NCI-H2081 treated with DMSO at 0.1 percent for 48 hours (cell line): Measurements from ENCODE around the gene USP12.

Experiments used
- DNase-seq: peaks from one replicate; lab custom pipeline; 2025; lab: John Stamatoyannopoulos, UW

The USP12 gene

GRCh38 chr13:27120811-27121210 is 50.8 kb downstream of the USP12 start:
- DNase-seq = no peak

DNA sequence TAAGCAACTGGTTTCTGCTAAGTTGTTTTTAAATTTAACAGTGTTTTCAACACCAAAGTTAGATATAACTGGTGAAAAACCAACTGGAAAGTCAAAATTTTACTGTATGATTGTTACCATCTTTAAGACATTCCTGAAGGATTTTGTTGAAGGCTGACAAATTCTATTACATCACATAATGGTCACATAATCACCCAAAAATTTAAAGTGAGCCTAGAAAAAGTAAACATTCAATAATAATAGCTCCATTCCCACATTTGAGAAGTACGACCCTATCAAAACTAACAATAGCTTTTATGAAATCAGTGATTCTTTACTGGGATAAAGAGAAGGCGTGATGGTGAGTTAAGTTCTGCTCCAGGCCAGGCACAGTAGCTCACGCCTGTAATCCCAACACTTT is 51.6 kb downstream of the USP12 start:
- DNase-seq = no peak

DNA sequence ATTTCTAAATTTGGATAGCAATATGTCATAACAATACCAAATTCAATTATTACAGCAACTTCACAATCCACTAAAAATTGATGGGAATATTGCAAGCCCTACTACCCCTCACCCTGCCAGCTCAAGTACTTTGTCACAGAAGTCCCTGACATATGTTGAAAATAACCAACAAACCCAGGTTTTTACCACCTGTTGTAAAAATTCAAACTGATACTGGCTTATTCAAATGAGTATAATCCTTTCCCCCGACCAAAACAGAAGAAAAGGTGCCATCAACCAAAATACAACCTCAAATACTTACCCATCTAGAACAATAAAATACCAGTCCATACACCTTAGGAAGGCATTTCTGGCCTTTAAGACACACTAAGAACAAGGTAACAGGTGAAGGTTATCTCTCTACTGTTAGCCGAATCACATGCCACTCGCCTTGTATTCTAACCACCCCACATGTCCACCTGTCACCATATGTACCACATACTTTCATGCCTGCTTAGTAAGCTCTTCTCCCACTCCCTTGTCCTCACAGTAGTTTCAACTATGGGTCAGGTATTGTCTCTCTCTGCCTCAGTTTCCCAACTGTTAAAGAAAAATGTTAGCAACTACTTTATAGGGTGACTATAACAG is 53.1 kb downstream of the USP12 start:
- no peak for DNase-seq

GRCh38 chr13:27117952-27118351 is 53.7 kb downstream of the USP12 start:
- DNase-seq = no peak

- no peak for DNase-seq
Observed at GRCh38 chr13:27117158-27117557, 54.5 kb downstream of the USP12 start.

- DNase-seq = no peak
Observed at GRCh38 chr13:27113436-27113835, 58.2 kb downstream of the USP12 start.

DNA sequence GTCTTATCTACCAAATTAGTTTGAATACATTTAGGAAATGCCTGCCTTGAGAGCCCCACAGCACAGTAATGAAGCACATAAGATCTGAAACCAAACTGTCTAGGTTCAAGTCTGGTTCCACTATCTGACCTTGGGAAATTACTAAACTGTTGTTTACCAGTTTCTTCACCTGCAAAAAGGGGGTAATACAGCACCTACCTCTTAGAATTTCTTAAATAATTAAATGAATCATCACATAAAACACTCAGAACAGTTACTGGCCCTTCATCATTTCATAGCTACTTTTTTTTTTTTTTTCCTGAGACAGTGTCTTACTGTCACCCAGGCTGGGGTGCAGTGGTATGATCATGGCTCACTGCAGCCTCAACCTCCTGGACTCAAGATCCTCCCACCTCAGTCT is 59.6 kb downstream of the USP12 start:
- no peak for DNase-seq

GRCh38 chr13:27110056-27110746 is 61.4 kb downstream of the USP12 start:
- no peak for DNase-seq

DNA sequence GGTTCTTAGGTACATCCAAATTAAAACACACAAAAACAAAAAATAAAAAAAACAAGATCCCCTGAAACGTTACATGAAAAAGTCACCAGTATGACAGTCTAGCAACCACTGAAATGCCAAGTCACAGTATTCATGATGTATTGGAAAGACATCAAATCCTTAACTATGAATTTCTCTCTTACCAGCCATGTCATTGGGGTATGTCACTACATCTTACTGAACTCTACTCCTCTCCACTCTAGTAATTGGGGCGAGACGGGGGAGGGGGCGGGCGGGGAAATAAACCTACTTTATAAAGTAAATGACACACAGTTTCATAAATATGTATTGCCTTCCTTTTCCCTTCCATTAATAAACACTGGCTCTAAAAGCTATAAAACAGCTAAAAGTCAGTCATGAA is 65.5 kb downstream of the USP12 start:
- no peak for DNase-seq

- no peak for DNase-seq
Observed at GRCh38 chr13:27104606-27105005, 67.0 kb downstream of the USP12 start.

DNA sequence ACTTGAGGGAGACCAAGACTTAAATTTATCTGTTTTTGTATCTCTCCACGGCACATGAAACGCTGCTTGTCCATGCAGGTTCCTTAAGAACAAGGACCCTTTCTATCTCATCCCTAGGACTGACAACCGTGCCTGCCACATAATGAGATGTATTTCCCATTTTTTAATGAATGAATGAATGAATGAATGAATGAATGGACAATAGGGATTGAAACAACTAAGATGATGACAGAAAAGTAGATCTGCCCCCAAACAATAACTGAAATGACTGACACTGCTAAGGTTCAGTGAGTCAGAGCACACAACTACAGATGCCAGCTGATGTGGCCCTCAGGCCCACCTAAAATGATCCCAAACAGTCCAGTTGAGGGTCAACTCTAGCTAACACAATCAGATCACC is 69.8 kb downstream of the USP12 start:
- DNase-seq = no peak

DNA sequence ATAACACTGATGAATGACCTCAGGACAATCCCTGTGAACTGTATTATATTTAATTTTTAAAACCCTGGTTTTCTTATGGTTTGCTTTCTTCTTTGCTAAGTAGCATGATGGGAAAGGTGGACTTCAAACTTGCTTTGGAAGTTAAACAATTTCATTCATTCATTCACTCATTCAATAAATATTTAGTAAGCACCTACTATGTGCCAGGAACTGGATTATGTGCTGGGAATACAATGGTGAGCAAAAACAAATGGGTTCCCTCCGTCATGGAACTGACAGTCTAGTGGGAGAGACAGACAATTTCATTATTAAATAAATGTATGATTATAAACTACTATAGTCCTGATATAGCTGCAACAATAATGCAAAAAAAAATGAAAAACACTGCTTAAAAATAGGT is 70.3 kb downstream of the USP12 start:
- no peak for DNase-seq

- no peak for DNase-seq
Observed at GRCh38 chr13:27097691-27098090, 73.9 kb downstream of the USP12 start.

GRCh38 chr13:27091451-27091850 is 80.2 kb downstream of the USP12 start:
- no peak for DNase-seq

- no peak for DNase-seq
Observed at GRCh38 chr13:27088619-27089018, 83.0 kb downstream of the USP12 start.

- DNase-seq = no peak
Observed at GRCh38 chr13:27086599-27087265, 84.9 kb downstream of the USP12 start.

DNA sequence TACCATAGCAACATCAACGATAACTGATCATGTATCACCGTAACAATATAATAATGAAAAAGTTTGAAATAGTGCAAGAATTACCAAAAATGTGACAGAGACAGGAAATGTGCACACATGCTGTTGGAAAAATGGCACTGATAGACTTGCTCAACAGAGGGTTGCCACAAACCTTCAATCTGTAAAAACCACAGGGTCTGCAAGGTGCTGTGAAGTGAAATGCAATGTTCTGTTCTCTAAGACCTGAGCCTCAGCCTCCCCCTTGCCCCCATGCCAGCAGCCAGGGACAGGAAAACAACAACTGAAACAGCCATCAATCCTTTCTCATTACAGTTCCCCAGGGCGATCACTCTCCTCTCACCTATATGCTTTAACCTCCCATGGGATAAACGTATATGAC is 88.4 kb downstream of the USP12 start:
- DNase-seq = no peak

DNA sequence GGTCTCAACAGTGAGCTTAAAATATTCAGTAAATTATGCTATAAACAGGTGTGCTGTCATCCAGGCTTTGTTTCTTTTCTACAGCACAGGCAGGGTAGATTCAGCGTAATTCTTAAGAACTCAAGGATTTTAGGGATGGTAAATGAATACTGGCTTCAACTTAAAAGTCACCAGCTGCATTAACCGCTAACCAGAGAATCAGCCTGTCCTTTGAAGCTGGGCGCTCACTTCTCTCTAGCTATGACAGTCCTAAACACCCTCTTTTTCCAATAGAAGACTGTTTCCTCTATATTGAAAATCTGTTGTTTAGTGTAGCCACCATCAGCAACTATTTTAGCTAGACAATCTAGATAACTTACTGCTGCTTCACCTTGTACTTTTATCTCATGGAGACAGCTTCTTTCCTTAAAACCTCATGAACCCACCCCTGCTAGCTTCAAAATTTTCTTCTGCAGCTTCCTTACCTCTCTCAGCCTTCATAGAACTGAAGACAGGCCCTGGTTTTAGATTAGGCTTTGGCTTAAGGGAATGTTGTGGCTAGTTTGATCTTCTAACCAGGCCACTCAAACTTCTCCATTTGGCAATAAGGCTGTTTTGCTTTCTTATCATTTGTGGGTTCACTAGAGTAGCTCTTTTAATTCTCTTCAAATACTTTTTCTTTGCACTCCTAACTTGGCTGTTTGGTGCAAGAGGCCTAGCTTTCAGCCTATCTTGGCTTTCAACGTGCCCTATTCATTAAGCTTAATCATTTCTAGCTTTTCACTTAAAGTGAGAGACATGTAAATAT is 89.5 kb downstream of the USP12 start:
- DNase-seq = no peak

GRCh38 chr13:27080018-27080948 is 91.3 kb downstream of the USP12 start:
- DNase-seq = no peak

- no peak for DNase-seq
Observed at GRCh38 chr13:27079421-27079958, 92.1 kb downstream of the USP12 start.

DNA sequence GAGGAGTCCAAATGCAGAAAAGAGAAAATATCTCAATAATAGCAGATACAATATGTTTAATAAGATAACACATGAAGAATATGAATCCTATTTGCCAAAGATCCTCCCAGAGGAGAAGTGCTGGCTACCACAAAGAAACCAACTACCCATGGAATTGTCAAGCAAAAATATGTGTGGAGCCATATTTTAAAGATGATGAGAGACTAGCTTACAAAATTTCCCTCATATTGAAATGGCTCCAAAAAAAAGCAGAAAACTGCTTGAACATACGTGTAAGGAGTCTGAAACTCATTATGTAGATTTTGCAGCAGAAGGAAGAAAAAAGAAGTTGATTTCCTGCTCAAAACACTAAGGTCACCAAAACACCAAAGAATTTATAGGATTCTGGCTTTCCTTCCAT is 94.2 kb downstream of the USP12 start:
- no peak for DNase-seq
